ENCODE data around the gene CITED2.
"Not testable (repeated sequence)": the region's sequence is repeated elsewhere in the genome, so short reads cannot be mapped to it uniquely, and the experiment has no call there.

CITED2 gene, protein sequence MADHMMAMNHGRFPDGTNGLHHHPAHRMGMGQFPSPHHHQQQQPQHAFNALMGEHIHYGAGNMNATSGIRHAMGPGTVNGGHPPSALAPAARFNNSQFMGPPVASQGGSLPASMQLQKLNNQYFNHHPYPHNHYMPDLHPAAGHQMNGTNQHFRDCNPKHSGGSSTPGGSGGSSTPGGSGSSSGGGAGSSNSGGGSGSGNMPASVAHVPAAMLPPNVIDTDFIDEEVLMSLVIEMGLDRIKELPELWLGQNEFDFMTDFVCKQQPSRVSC
- 57.1 to 104 (median 78.1) reads per million in 17 experiments for total RNA-seq

DNA sequence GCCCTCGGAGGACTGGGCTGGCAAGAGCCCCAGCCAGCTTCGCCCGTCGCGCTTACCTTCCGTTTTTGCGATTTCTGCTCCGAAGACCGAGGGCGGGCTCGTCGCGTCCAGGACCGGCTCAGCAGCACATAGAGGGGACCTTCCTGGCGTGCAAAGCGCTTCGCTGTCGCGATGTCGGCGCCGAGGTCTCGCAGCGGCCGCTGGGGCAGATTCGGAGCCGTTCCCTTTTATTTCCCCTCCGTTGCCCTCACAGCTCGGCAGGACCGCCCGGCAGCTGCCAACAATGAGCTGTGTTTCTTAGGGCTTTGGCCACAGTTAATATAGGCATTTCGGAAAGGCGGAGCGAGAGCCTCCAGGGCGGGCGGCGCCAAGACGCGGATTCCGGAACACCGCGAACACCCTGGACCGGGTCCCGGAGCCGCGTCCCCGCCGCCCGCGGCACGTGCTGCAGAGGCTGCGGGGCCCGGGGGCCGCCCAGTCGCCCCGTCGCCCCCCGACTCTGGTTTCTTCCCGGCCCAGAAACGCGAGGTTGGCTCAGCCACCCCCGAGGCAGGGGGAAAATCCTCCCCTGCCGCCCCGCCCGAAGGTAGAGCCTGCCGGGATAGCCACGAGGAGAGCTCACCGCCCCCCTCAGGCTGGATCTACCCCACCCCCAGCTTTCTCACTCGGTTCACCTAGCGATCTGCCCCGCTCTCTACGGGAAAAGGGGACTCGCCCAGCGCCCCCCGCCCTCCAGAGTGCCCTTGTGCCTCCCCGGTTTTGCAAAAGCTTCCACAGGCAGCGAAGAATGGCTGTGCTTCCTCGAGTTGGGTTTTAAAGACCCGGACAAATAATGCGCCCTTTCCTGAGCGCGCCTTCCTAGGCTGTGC, at the start of gene CITED2:
CITED2 (minus strand) TSS at position 292 of the 869 bp plus-strand sequence. CDS start 704 bp downstream, outside the sequence.
- DNase-seq: peak; percentile 97 to 98 (median 98)

GRCh38 chr6:139423037-139423703, 48.7 kb upstream of the CITED2 start:
- DNase-seq: peak in 2 of 4 experiments; percentile 37 to 49

DNA sequence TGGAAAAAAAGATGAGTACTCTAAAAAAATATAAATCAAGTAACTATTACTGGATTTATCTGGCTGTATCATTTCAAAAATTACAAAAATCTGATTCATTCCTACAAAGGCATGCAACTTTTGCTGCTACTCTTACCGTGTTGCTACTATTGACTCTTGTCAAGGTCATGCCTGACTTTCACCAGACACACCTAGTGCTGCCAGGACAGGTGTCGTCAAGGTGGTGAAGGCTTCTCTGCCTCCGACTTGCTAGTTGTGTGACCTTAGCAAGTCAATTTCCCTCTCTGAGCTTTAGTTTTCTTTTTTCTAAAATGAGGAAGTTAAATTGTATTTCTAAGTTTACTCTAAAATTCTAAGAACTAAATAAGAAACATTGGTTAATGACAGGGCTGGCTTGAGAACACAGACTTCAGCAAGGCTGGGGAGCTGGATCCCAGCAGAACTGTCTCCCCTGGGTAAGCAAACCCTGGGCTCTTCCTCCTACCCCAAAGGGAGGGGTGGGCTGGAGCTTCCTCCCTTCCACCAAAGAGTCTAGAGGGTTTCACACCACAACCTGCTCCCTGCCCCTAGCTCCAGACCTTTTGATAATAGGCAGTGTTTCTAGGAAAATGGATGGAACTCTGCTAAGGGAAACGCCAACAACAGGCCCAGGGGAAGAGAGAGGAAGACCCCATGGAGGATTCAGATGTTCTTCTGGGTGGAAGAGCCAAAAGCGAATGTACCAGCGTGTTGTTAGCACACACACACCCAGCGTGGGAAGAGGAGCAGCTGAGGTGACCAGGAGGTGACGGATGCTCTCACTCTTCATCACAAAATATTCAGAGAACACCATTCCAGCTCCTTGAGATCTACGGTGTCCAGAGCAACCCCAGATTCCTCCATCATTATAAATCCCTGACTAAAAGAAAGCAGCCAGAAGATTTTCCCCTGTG, 47.9 kb upstream of the CITED2 start:
- DNase-seq: peak in 3 of 4 experiments; percentile 29 to 48 (median 41)

DNA sequence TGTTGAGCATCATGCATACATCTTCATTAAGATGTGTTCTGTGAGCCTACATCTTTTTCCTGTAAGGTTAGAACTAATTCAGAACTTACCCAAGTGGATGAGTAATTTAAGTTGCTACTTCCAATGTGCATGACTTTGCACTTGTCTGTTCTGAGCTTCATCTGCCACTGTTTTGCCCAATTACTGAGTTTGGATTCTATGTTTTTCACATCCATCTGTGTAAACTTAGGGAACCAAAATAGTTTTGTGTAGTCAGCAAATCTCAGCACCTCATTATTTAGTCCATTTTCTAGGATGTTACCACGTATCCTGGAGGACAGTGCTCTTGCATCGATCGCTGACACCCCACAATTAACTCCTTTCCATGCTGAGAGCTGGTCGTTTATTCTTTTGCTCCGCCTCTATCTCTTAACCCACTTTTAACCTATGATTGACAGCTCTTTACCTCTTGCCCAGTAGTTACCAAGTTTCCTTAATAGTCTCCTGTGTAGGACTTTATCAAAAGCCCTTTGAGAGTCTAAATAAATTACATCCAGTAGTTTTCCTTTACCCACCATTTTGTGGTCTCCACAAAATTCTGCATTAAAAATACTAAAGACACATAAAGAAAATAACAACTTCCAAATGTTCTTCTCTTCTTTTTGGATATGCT, 44.2 kb upstream of the CITED2 start:
- no peak for DNase-seq

GRCh38 chr6:139416146-139416545, 41.7 kb upstream of the CITED2 start:
- no peak for DNase-seq

GRCh38 chr6:139415365-139415764, 40.9 kb upstream of the CITED2 start:
- DNase-seq: no peak

GRCh38 chr6:139412103-139412502, 37.7 kb upstream of the CITED2 start:
- not testable (repeated sequence) for DNase-seq

- DNase-seq: no peak
Observed at GRCh38 chr6:139409026-139409425, 34.6 kb upstream of the CITED2 start.

DNA sequence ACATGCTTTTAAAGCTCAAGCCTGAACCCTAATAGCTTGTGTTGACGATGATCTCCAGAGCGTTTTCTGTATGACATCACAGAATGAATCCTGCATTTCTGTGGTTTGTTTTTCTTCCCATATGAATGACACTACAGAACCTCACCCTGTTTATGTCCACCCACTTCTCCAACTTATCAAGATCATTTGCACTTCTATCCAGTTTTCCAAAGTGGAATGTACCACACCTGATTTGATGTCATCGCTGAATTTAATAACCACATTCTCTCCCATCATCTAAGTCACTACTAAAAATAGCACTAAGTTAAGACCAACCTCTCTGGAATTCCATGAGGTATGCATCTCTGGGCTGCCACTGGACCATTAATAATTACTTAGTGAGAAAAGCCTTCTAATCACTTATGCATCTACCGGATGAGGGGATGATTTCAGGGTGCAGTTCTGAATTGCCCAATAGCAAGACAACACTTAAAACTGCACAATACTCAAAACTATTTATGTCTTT, 33.3 kb upstream of the CITED2 start:
- DNase-seq: no peak

- no peak for DNase-seq
Observed at GRCh38 chr6:139406577-139407343, 32.3 kb upstream of the CITED2 start.

DNA sequence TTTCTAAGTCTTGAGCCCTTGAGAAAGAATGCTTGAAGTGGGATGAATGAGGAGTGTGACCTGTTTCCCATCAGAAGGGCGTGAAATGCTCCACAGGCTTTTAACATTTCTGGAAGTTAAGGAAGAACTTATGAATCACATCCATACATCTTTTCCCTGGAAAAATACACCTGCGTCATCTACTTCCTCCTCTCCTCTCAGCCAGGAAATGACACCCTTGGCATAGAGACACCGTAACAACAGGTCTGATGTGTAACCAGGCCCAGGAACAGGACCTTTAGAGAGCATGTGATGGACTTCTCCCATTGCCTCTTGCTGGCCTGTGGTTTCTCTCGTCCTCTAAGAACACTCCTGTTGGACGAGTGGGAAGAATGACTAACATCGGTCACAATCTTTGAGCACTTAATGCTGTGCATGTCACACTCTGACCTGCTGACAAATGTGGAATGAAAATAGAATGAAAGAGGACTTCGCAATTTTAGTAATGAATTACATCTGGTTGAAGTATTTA, 28.5 kb upstream of the CITED2 start:
- peak; percentile 76 to 95 (median 84) for DNase-seq

DNA sequence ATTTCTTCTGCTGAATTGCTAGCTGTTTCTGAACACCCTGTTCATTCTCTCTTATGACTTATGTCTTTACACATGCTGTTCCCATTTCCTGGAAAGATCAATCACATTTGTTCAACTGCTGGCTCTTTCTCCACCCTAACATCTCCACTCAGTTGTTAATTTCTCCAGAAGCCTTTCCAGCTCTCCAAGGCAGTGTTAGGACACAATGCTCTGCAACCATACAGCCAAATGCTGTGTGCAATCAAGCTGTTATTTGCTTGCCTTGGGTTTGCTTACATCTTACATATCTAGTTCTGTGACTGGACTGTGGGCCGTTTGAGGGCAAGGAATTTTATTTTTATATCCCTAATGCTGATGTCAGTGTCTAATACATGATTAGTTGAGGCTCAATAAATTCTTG, 24.2 kb upstream of the CITED2 start:
- no peak for DNase-seq

DNA sequence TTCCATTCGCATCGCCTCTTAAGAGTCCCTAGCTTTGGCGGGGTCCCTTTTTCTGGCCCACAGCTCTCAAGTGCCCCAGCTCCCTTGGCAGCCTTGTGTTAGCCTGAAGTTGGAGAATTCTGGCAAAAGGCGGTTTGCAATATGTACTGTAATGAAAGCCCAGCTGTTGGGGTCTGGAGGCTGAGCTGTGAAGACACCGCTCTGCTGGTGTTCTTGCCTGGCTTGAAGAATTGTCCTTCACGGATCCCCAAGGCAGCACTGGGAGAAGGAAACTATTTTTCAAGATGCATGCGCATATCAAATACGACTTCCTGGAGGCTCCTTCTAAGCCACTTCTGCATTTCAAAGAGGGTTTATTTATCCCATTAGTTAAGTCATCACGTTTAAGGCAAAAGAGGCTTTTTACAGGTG, 21.4 kb upstream of the CITED2 start:
- peak; percentile 28 to 59 (median 38) for DNase-seq

- DNase-seq: no peak
Observed at GRCh38 chr6:139395371-139395770, 20.9 kb upstream of the CITED2 start.

GRCh38 chr6:139394027-139394649, 19.7 kb upstream of the CITED2 start:
- no peak for DNase-seq

- peak in 2 of 4 experiments; percentile 68 to 70 for DNase-seq
Observed at GRCh38 chr6:139392794-139393193, 18.3 kb upstream of the CITED2 start.

GRCh38 chr6:139391709-139392108, 17.3 kb upstream of the CITED2 start:
- no peak for DNase-seq

GRCh38 chr6:139390447-139390846, 16.0 kb upstream of the CITED2 start:
- no peak for DNase-seq

- no peak for DNase-seq
Observed at GRCh38 chr6:139388384-139388783, 13.9 kb upstream of the CITED2 start.

DNA sequence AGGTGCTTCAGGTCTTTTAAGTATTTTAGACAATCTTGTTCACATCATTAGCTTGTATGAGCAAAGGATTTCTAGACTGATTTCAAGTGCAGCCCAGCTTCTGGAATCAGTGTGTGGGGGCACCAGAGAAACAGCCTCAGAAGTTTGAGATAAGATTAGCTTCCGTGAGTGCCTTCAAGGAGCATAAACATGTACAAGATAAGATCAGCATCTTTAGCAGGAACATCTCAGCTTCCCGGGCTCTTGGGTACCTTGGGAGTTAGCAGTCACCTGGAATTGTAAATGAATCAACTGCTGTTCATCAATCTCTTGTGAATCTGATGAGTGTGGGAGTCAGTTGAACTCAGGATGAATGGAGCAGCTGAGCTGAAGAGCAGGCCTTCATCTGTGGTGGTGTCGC, 12.0 kb upstream of the CITED2 start:
- no peak for DNase-seq

All from suppressor macrophage (primary cell).